Heart left ventricle (tissue), 16 donors: Measurements from ENCODE around the gene KRTAP10-10. TPM values are rescaled to one million over a fixed set of nuclear protein-coding genes. Genes with fewer than 3 reads are reported as not detected.

ENCODE experiments used
- ATAC-seq, 4 donors: fragments of 200-7000 bp; cut with Tn5 transposase; one replicate each; pipeline ENCODE4 v1.9.1; 2020 to 2022; ENCODE audit warnings: moderate library complexity in 4 of 4, mild to moderate bottlenecking in 3 of 4, moderate number of reproducible peaks in 1 of 4
- DNase-seq, 5 donors: peaks; one replicate each; pipeline ENCODE4 v3.0.0-alpha.2; 2020
- H3K27ac ChIP-seq, 12 donors: fragments of 200-600 bp; sonication (generic) in 4 of 12; one replicate each; pipeline versions ENCODE4 v1.5.0 to v1.8.0; 2016 to 2022; ENCODE audit warnings: mild to moderate bottlenecking in 2 of 12
- H3K27me3 ChIP-seq, 9 donors: fragments of 200-600 bp; sonication (generic) in 2 of 9; one replicate each; pipeline versions ENCODE4 v1.5.1 to v1.8.0; 2016 to 2022; ENCODE audit warnings: mild to moderate bottlenecking in 3 of 9
- H3K36me3 ChIP-seq, 9 donors: fragments of 200-600 bp; sonication (generic) in 2 of 9; one replicate each; pipeline versions ENCODE4 v1.5.0 to v1.8.0; 2018 to 2022; ENCODE audit warnings: mild to moderate bottlenecking in 2 of 9
- H3K4me1 ChIP-seq, 12 donors: fragments of 200-600 bp; sonication (generic) in 4 of 12; one replicate each; pipeline versions ENCODE4 v1.5.0 to v1.8.0; 2016 to 2022; ENCODE audit warnings: mild to moderate bottlenecking in 3 of 12
- H3K4me3 ChIP-seq, 12 donors: fragments of 200-600 bp; sonication (generic) in 4 of 12; one replicate each; pipeline versions ENCODE4 v1.5.0 to v1.8.0; 2017 to 2022; ENCODE audit warnings: mild to moderate bottlenecking in 9 of 12, moderate library complexity in 4 of 12
- H3K9me3 ChIP-seq, 12 donors: fragments of 200-600 bp; sonication (generic) in 4 of 12; one replicate each; pipeline versions ENCODE4 v1.5.0 to v1.8.0; 2016 to 2022; ENCODE audit warnings: mild to moderate bottlenecking in 1 of 12
- CTCF ChIP-seq, 12 donors: fragments of 200-600 bp; sonication (generic) in 4 of 12; IDR thresholded peaks; one replicate each; pipeline versions ENCODE4 v1.5.0 to v1.8.0; 2018 to 2022; ENCODE audit warnings: antibody characterized with exemption in 12 of 12, mild to moderate bottlenecking in 5 of 12
- POLR2A ChIP-seq, 2 donors: fragments of 450-650 bp; IDR thresholded peaks; one replicate each; pipeline ENCODE4 v1.6.1; 2017; ENCODE audit warnings: antibody characterized with exemption in 2 of 2, mild to moderate bottlenecking in 2 of 2, moderate library complexity in 2 of 2
- WGBS, 4 donors: extraction: QIAGEN DNeasy Blood & Tissue Kit in 2 of 4; methylation state at CpG; one replicate each; pipeline versions ENCODE4 v1.1.5 to v1.1.7; 2013 to 2018; 5-methylcytosine and 5-hydroxymethylcytosine counted together
- intact Hi-C, 10 donors: fragments of 100-400 bp; cut with DNase I; formaldehyde crosslinking; loops; one replicate each; pipeline versions ENCODE4 v1.11.1 to v1.14.2; 2022
- polyA plus RNA-seq, 2 donors: library from polyadenylated mRNA; stranded (reverse); fragments of 200-250 nt; gene quantifications; one replicate each; pipeline ENCODE4 v1.2.3, GENCODE V29; 2013
- total RNA-seq, 9 donors: library from RNA; depleted of rRNA in 2 of 9; stranded (reverse); fragments of >200 nt in 2 of 9; fragmentation: NEBNext Ultra II Directional in 3 of 9; extraction: Animal tissue kit (Norgen Biotek cat#: 25700) in 3 of 9; gene quantifications; one replicate each; pipeline versions ENCODE4 v1.1.0 to v1.2.4, GENCODE V29; 2016 to 2023
- donor health status: ischemic (EF 13 %, LVEDD 7.1; RV severe dilation, severe dysfunction).
- donor health status: healthy with polysubstance abuse.
- donor health status: DM: no; HTN: yes; CAD: no.
- donor health status: DM: no; HTN: no; CAD: no.
- donor health status: ischemic (EF 25% LVEDD 6.9; RV normal size, moderate dysfunction).
- donor health status: ischemic (EF 25% LVEDD 5.7; RV mildly dilated, moderate dysfunction).
- donor health status: healthy.
- donor health status: DM: yes; HTN: yes; CAD: no.
- donor health status: ischemic (EF 35%, LVEDD 5.7; RV mildly dilated, moderate dysfunction).
- donor health status: nonischemic (EF 11% LVEDD 7.7; RV severe dilation, severe dysfunction).
- donor health status: DM: yes; HTN: yes; CAD: no.
- donor health status: PGD.
- donor health status: ischemic (EF 29% LVEDD 5.4; RV normal size, mild dysfunction).
- donor health status: nonischemic (EF 23%, LVEDD 6.1; RV moderate dilation, normal function).

The KRTAP10-10 gene
- total and polyA plus RNA-seq, 11 donors, result not detected

- ATAC-seq, result peak in 3 of 4 donors; percentile 37 to 59 (median 48)
- H3K27ac ChIP-seq, result no peak overlapping the region
- WGBS, 4 donors, result 40 to 47% (median 44%) methylated on average over 19 to 20 of the region's 20 CpGs
- peaks cover 0 to 9% (median 0%) of the 10 kb centered on the region in 12 donors for H3K4me1 ChIP-seq
- peaks cover 0 to 14% (median 0%) of the 10 kb centered on the region in 9 donors for H3K27me3 ChIP-seq
- intact Hi-C loops, result no loop called here
- no peaks in the 10 kb centered on the region for H3K36me3 ChIP-seq
- TF ChIP-seq POLR2A (IDR thresholded peaks at IDR 0.05) (no peak), CTCF (IDR thresholded peaks at IDR 0.05) (no peak)
- H3K4me3 ChIP-seq, result no peak overlapping the region
- peaks cover 0 to 5% (median 0%) of the 10 kb centered on the region in 12 donors for H3K9me3 ChIP-seq
- peak in 1 of 5 donors; percentile 29 for DNase-seq
Observed at GRCh38 chr21:44593598-44594405, 43.4 kb upstream of the KRTAP10-10 start.

GRCh38 chr21:44594406-44594916 lies 42.7 kb upstream of the KRTAP10-10 start:
- Histone ChIP-seq H3K4me1 (peaks cover 0 to 9% (median 0%) of the 10 kb centered on the region in 12 donors), H3K9me3 (peaks cover 0 to 5% (median 0%) of the 10 kb centered on the region in 12 donors), H3K27me3 (peaks cover 0 to 15% (median 0%) of the 10 kb centered on the region in 9 donors), H3K27ac (no peak overlapping the region), H3K36me3 (no peaks in the 10 kb centered on the region), H3K4me3 (no peak overlapping the region)
- TF ChIP-seq POLR2A (IDR thresholded peaks at IDR 0.05), result no peak
- no peak for TF ChIP-seq CTCF (IDR thresholded peaks at IDR 0.05)
- no peak for ATAC-seq
- intact Hi-C loops, result no loop called here
- 78 to 84% (median 83%) methylated on average over 12 of the region's 12 CpGs for WGBS, 4 donors
- no peak for DNase-seq

- intact Hi-C loops, result no loop called here
- H3K27me3 ChIP-seq, result peaks cover 0 to 17% (median 0%) of the 10 kb centered on the region in 9 donors
- H3K27ac ChIP-seq, result no peak overlapping the region
- no peak for ATAC-seq
- no peak for DNase-seq
- TF ChIP-seq POLR2A (IDR thresholded peaks at IDR 0.05) (no peak), CTCF (IDR thresholded peaks at IDR 0.05) (no peak)
- peaks cover 0 to 5% (median 0%) of the 10 kb centered on the region in 12 donors for H3K9me3 ChIP-seq
- no peak overlapping the region for H3K4me3 ChIP-seq
- 70 to 85% (median 81%) methylated on average over 6 of the region's 6 CpGs for WGBS, 4 donors
- H3K4me1 ChIP-seq, result peaks cover 0 to 9% (median 0%) of the 10 kb centered on the region in 12 donors
- H3K36me3 ChIP-seq, result no peaks in the 10 kb centered on the region
Observed at GRCh38 chr21:44595524-44595923, 41.6 kb upstream of the KRTAP10-10 start.

GRCh38 chr21:44596068-44596725 lies 41.0 kb upstream of the KRTAP10-10 start:
- Histone ChIP-seq H3K36me3 (no peaks in the 10 kb centered on the region), H3K27ac (no peak overlapping the region), H3K27me3 (peaks cover 0 to 17% (median 0%) of the 10 kb centered on the region in 9 donors), H3K9me3 (peaks cover 0 to 5% (median 0%) of the 10 kb centered on the region in 12 donors), H3K4me1 (peaks cover 0 to 9% (median 0%) of the 10 kb centered on the region in 12 donors), H3K4me3 (no peak overlapping the region)
- 67 to 82% (median 78%) methylated on average over 9 of the region's 9 CpGs for WGBS, 4 donors
- intact Hi-C loops, result no loop called here
- no peak for DNase-seq
- TF ChIP-seq CTCF (IDR thresholded peaks at IDR 0.05) (no peak), POLR2A (IDR thresholded peaks at IDR 0.05) (no peak)
- no peak for ATAC-seq
